ENCODE results near the gene LRP8. TPM values are rescaled to one million over a fixed set of nuclear protein-coding genes. Genes with fewer than 3 reads are reported as not detected.

Gene LRP8
- total RNA-seq, 4 donors from 2014 or later, result 4.5 to 33.8 (median 5.0) TPM

- H3K9me3 ChIP-seq, result no peaks in the 10 kb centered on the region
Measured at GRCh38 chr1:53344921-53345838, 17.3 kb upstream of the LRP8 start.

GRCh38 chr1:53343831-53344668, 16.2 kb upstream of the LRP8 start:
- Histone ChIP-seq H3K27me3 (no peaks in the 10 kb centered on the region), H3K4me3 (no peak overlapping the region), H3K27ac (no peak overlapping the region), H3K9me3 (no peaks in the 10 kb centered on the region), H3K36me3 (no peaks in the 10 kb centered on the region), H3K4me1 (no peaks in the 10 kb centered on the region)
- TF ChIP-seq CTCF (IDR thresholded peaks at IDR 0.05), result no peak
- no peak for TF ChIP-seq POLR2A (IDR thresholded peaks at IDR 0.05)
- peak in 2 of 3 donors; percentile 20 to 26 for DNase-seq

More at GRCh38 chr1:53344921-53345838, 17.3 kb upstream of the LRP8 start:
- H3K4me3 ChIP-seq, result no peak overlapping the region
- H3K4me1 ChIP-seq, result no peaks in the 10 kb centered on the region
- H3K36me3 ChIP-seq, result no peaks in the 10 kb centered on the region
- no peak overlapping the region for H3K27ac ChIP-seq
- DNase-seq, result peak in 2 of 3 donors; percentile 12 to 28
- no peak for TF ChIP-seq POLR2A (IDR thresholded peaks at IDR 0.05)
- TF ChIP-seq CTCF (IDR thresholded peaks at IDR 0.05), result no peak
- H3K27me3 ChIP-seq, result no peaks in the 10 kb centered on the region

- H3K36me3 ChIP-seq, result no peaks in the 10 kb centered on the region
- H3K4me3 ChIP-seq, result no peak overlapping the region
- no peaks in the 10 kb centered on the region for H3K9me3 ChIP-seq
- TF ChIP-seq POLR2A (IDR thresholded peaks at IDR 0.05) (no peak), CTCF (IDR thresholded peaks at IDR 0.05) (no peak)
- H3K27me3 ChIP-seq, result no peaks in the 10 kb centered on the region
- DNase-seq, result peak in 2 of 3 donors; percentile 12 to 17
- H3K4me1 ChIP-seq, result no peaks in the 10 kb centered on the region
- H3K27ac ChIP-seq, result no peak overlapping the region
Measured at GRCh38 chr1:53342735-53343470, 15.0 kb upstream of the LRP8 start.

- TF ChIP-seq POLR2A (IDR thresholded peaks at IDR 0.05) (no peak), CTCF (IDR thresholded peaks at IDR 0.05) (no peak)
- Histone ChIP-seq H3K27ac (no peak overlapping the region), H3K4me3 (no peak overlapping the region), H3K9me3 (no peaks in the 10 kb centered on the region), H3K4me1 (no peaks in the 10 kb centered on the region), H3K27me3 (no peaks in the 10 kb centered on the region), H3K36me3 (no peaks in the 10 kb centered on the region)
- peak in 2 of 3 donors; percentile 29 to 33 for DNase-seq
Measured at GRCh38 chr1:53341961-53342707, 14.3 kb upstream of the LRP8 start.

- DNase-seq, result peak in 2 of 3 donors; percentile 14 to 17
- H3K27me3 ChIP-seq, result no peaks in the 10 kb centered on the region
- no peak overlapping the region for H3K27ac ChIP-seq
- H3K9me3 ChIP-seq, result no peaks in the 10 kb centered on the region
- TF ChIP-seq CTCF (IDR thresholded peaks at IDR 0.05), result no peak
- TF ChIP-seq POLR2A (IDR thresholded peaks at IDR 0.05), result no peak
- no peaks in the 10 kb centered on the region for H3K36me3 ChIP-seq
- H3K4me3 ChIP-seq, result no peak overlapping the region
- H3K4me1 ChIP-seq, result no peaks in the 10 kb centered on the region
Measured at GRCh38 chr1:53341521-53341895, 13.6 kb upstream of the LRP8 start.
